OCI-LY1 (cell line): ENCODE results near the gene PSMG4.

Experiments
- H2AFZ ChIP-seq: fragments of 200-600 bp; sonication (generic), shearing (Covaris generic); 2 replicates; pipeline ENCODE4 v1.6.0; 2014; ENCODE audit warnings: antibody characterized with exemption, mild to moderate bottlenecking, low read length
- H3F3A ChIP-seq: fragments of 200-600 bp; sonication (generic), shearing (Covaris generic); 2 replicates; pipeline ENCODE4 v1.6.0; 2014; ENCODE audit warnings: mild to moderate bottlenecking, antibody characterized with exemption, low read length, moderate library complexity; ENCODE audit not compliant: insufficient read depth
- H3K27ac ChIP-seq: fragments of 200-600 bp; sonication (generic); 2 replicates; pipeline ENCODE4 v1.5.1; 2014; ENCODE audit warnings: low read length, mixed run types, mild to moderate bottlenecking, low read depth; ENCODE audit not compliant: poor library complexity, severe bottlenecking
- H3K27me3 ChIP-seq: fragments of 200-600 bp; sonication (generic); 2 replicates; pipeline ENCODE4 v1.6.0; 2014; ENCODE audit warnings: antibody characterized with exemption, mild to moderate bottlenecking, low read length, moderate library complexity; ENCODE audit not compliant: insufficient read depth
- H3K36me3 ChIP-seq: fragments of 200-600 bp; sonication (generic); 2 replicates; pipeline ENCODE4 v1.6.1; 2014; ENCODE audit warnings: mild to moderate bottlenecking, antibody characterized with exemption, low read length, moderate library complexity, mixed read lengths; ENCODE audit not compliant: insufficient read depth
- H3K4me1 ChIP-seq: fragments of 200-600 bp; sonication (generic); 2 replicates; pipeline ENCODE4 v1.5.1; 2014; ENCODE audit warnings: mild to moderate bottlenecking, low read length, moderate library complexity; ENCODE audit not compliant: insufficient read depth, severe bottlenecking
- H3K4me2 ChIP-seq: fragments of 200-600 bp; sonication (generic), shearing (Covaris generic); 2 replicates; pipeline ENCODE4 v1.6.1; 2014; ENCODE audit warnings: low read length
- H3K4me3 ChIP-seq: fragments of 200-600 bp; sonication (generic); 2 replicates; pipeline ENCODE4 v1.5.1; 2014; ENCODE audit warnings: low read length, low read depth, mild to moderate bottlenecking, mixed read lengths; ENCODE audit not compliant: poor library complexity, severe bottlenecking
- H3K79me2 ChIP-seq: fragments of 200-600 bp; shearing (Covaris generic); 2 replicates; pipeline ENCODE4 v1.6.1; 2016; ENCODE audit warnings: mixed run types, low read length, mixed read lengths; ENCODE audit not compliant: insufficient read depth
- H3K9ac ChIP-seq: fragments of 200-600 bp; sonication (generic), shearing (Covaris generic); 2 replicates; pipeline ENCODE4 v1.6.1; 2014; ENCODE audit warnings: mild to moderate bottlenecking, low read length, mixed read lengths
- H3K9me2 ChIP-seq: fragments of 200-600 bp; sonication (generic), shearing (Covaris generic); 2 replicates; pipeline ENCODE4 v1.6.1; 2014; ENCODE audit warnings: low read depth, mild to moderate bottlenecking, low read length, mixed read lengths
- H3K9me3 ChIP-seq: fragments of 200-600 bp; shearing (Covaris generic); 2 replicates; pipeline ENCODE4 v1.6.1; 2014; ENCODE audit warnings: low read length, mixed read lengths
- H4K20me1 ChIP-seq: fragments of 200-600 bp; sonication (generic), shearing (Covaris generic); 2 replicates; pipeline ENCODE4 v1.6.0; 2016; ENCODE audit warnings: mild to moderate bottlenecking, low read length; ENCODE audit not compliant: insufficient read depth
- EZH2 ChIP-seq: fragments of 200-600 bp; sonication (generic), shearing (Covaris generic); IDR thresholded peaks from 2 replicates; pipeline ENCODE4 v1.8.0; 2017; ENCODE audit warnings: borderline replicate concordance, mixed run types, mild to moderate bottlenecking, antibody characterized with exemption, low read length, moderate library complexity, mixed read lengths
- TF ChIP-seq, protein P1 (sequence below): fragments of 200-600 bp; sonication (generic), shearing (Covaris generic); IDR thresholded peaks from 2 replicates; pipeline ENCODE4 v1.5.1; 2017; ENCODE audit warnings: mild to moderate bottlenecking, antibody characterized with exemption, low read length, moderate library complexity, mixed read lengths

The PSMG4 gene

GRCh38 chr6:3287976-3288707 lies 29.4 kb downstream of the PSMG4 start:
- H3K9me3 ChIP-seq, result no peaks in the 10 kb centered on the region
- H3K27me3 ChIP-seq, result no peaks in the 10 kb centered on the region; the same call in 1 of the 2 replicates
- H3K4me3 ChIP-seq, result no peak overlapping the region
- H3K9me2 ChIP-seq, result no peaks in the 10 kb centered on the region
- no peaks in the 10 kb centered on the region for H3K79me2 ChIP-seq
- no peaks in the 10 kb centered on the region for H4K20me1 ChIP-seq
- no peaks in the 10 kb centered on the region for H3F3A ChIP-seq
- no peak overlapping the region for H3K9ac ChIP-seq
- no peak overlapping the region for H3K27ac ChIP-seq
- TF ChIP-seq EZH2, result no peak
- TF ChIP-seq, protein P1, sequence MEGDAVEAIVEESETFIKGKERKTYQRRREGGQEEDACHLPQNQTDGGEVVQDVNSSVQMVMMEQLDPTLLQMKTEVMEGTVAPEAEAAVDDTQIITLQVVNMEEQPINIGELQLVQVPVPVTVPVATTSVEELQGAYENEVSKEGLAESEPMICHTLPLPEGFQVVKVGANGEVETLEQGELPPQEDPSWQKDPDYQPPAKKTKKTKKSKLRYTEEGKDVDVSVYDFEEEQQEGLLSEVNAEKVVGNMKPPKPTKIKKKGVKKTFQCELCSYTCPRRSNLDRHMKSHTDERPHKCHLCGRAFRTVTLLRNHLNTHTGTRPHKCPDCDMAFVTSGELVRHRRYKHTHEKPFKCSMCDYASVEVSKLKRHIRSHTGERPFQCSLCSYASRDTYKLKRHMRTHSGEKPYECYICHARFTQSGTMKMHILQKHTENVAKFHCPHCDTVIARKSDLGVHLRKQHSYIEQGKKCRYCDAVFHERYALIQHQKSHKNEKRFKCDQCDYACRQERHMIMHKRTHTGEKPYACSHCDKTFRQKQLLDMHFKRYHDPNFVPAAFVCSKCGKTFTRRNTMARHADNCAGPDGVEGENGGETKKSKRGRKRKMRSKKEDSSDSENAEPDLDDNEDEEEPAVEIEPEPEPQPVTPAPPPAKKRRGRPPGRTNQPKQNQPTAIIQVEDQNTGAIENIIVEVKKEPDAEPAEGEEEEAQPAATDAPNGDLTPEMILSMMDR, result no peak
- H3K4me1 ChIP-seq, result peaks cover 19% of the 10 kb centered on the region
- no peak overlapping the region for H3K4me2 ChIP-seq
- no peaks in the 10 kb centered on the region; the same call in 1 of the 2 replicates for H3K36me3 ChIP-seq
- no peak overlapping the region for H2AFZ ChIP-seq

DNA sequence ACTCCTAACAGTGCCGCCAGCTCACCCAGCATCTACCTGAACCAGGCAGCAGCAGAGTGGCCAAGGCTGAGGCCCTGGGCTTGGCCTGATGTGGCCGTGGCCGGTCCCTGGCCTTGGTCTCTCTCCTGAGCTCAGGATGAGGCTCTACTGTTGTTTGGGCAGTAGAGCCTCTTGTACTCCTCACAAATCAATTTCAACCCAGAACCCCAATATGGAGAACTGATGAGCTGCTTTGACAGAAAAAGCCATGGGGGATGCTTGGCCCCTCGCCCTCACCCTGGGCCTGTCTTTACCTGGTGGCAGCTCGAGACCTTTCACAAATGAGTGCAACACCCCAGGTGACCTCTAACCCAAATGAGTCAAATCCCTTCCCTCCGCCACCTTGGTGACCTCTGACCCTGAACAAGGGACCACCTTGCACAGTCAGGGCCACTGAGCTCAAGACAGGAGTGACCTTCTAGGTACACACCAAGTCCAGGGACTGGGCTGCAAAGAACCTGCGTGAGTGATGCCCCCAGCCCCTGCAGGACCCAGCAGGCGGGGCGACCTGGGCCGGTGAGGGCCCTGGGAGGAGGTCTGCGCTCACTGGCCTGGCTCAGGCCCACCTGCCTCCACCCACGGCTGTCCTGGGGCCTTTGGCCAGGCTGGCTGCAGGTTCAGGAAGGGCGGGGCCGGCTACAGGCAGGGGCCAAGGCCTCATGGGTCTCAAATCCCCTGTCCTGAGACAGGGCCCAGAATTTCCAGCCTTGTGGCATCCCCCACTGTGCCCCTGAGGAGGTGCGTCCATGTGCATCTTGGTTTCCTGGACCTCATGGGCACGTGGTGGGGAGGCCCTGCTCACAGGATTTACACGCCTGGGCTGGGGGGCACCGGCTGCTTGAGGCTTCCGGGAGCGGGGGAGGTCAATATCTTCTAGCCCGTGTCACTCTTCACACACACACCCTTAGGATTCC lies 30.2 kb downstream of the PSMG4 start:
- Histone ChIP-seq H3K79me2 (no peaks in the 10 kb centered on the region), H3K27me3 (no peaks in the 10 kb centered on the region; the same call in 1 of the 2 replicates), H3K27ac (no peak overlapping the region), H3K36me3 (no peaks in the 10 kb centered on the region), H3K9me3 (no peaks in the 10 kb centered on the region), H3K4me1 (peaks cover 19% of the 10 kb centered on the region), H4K20me1 (no peaks in the 10 kb centered on the region), H3K9me2 (no peaks in the 10 kb centered on the region), H2AFZ (no peak overlapping the region), H3K9ac (no peak overlapping the region), H3F3A (no peaks in the 10 kb centered on the region), H3K4me2 (no peak overlapping the region), H3K4me3 (no peak overlapping the region)
- no peak for TF ChIP-seq EZH2
- TF ChIP-seq, protein P1, result no peak

- TF ChIP-seq EZH2, result no peak
- TF ChIP-seq, protein P1, result no peak
- Histone ChIP-seq H3K27me3 (no peaks in the 10 kb centered on the region; the same call in 1 of the 2 replicates), H3K27ac (no peak overlapping the region), H3K4me2 (no peak overlapping the region), H3K4me3 (no peak overlapping the region), H2AFZ (no peak overlapping the region), H3K36me3 (no peaks in the 10 kb centered on the region), H3K9ac (no peak overlapping the region), H3K9me2 (no peaks in the 10 kb centered on the region), H3F3A (no peaks in the 10 kb centered on the region), H3K4me1 (peaks cover 19% of the 10 kb centered on the region), H4K20me1 (no peaks in the 10 kb centered on the region), H3K9me3 (no peaks in the 10 kb centered on the region), H3K79me2 (no peaks in the 10 kb centered on the region)
Observed at GRCh38 chr6:3289664-3290055, 30.9 kb downstream of the PSMG4 start.
